Neural progenitor cell (in vitro differentiated cells): ENCODE measurements around the gene PPP1R8. TPM values are rescaled to one million over a fixed set of nuclear protein-coding genes. Genes with fewer than 3 reads are reported as not detected.

Experiments
- DNase-seq: peaks from one replicate; pipeline ENCODE4 v3.0.0-alpha.2; 2016; ENCODE audit warnings: low spot score
- H2AFZ ChIP-seq: fragments of 200-600 bp; sonication (generic); replicated peaks from 2 replicates; pipeline ENCODE4 v1.6.1; 2016; ENCODE audit warnings: antibody characterized with exemption
- H3F3A ChIP-seq: fragments of 200-600 bp; sonication (generic); 2 replicates; pipeline ENCODE4 v1.6.1; 2016; ENCODE audit warnings: antibody characterized with exemption, low read depth
- H3K27ac ChIP-seq: fragments of 200-600 bp; sonication (generic); 2 replicates; pipeline ENCODE4 v1.5.1; 2016; ENCODE audit warnings: mild to moderate bottlenecking
- H3K27me3 ChIP-seq: fragments of 200-600 bp; sonication (generic); 2 replicates; pipeline ENCODE4 v1.6.1; 2016; ENCODE audit warnings: mild to moderate bottlenecking, moderate library complexity
- H3K36me3 ChIP-seq: fragments of 200-600 bp; sonication (generic); 2 replicates; pipeline ENCODE4 v1.5.1; 2016
- H3K4me1 ChIP-seq: fragments of 200-600 bp; sonication (generic); 2 replicates; pipeline ENCODE4 v1.6.1; 2016; ENCODE audit warnings: mixed run types
- H3K4me2 ChIP-seq: fragments of 200-600 bp; sonication (generic); 2 replicates; pipeline ENCODE4 v1.6.1; 2016
- H3K4me3 ChIP-seq: fragments of 200-600 bp; sonication (generic); 2 replicates; pipeline ENCODE4 v1.5.1; 2016
- H3K79me2 ChIP-seq: fragments of 200-600 bp; sonication (generic); 2 replicates; pipeline ENCODE4 v1.6.1; 2016; ENCODE audit warnings: low read depth
- H3K9ac ChIP-seq: fragments of 200-600 bp; sonication (generic); 2 replicates; pipeline ENCODE4 v1.6.1; 2016
- H3K9me3 ChIP-seq: fragments of 200-600 bp; sonication (generic); 2 replicates; pipeline ENCODE4 v1.5.1; 2016; ENCODE audit warnings: low read depth
- H4K20me1 ChIP-seq: fragments of 200-600 bp; sonication (generic); 2 replicates; pipeline ENCODE4 v1.6.1; 2016; ENCODE audit warnings: low read depth
- H3K27ac Mint-ChIP-seq: 3 replicates; pipeline ENCODE4 v1.8.0; 2021; ENCODE audit warnings: mixed read lengths
- H3K27me3 Mint-ChIP-seq: 2 replicates; pipeline ENCODE4 v1.8.0; 2022; ENCODE audit warnings: low read depth, mild to moderate bottlenecking, inconsistent platforms, moderate library complexity, mixed read lengths; ENCODE audit not compliant: insufficient read depth
- H3K36me3 Mint-ChIP-seq: 3 replicates; pipeline ENCODE4 v1.8.0; 2021; ENCODE audit warnings: mixed read lengths
- H3K4me1 Mint-ChIP-seq: 3 replicates; pipeline ENCODE4 v1.8.0; 2021; ENCODE audit warnings: mixed read lengths
- H3K4me3 Mint-ChIP-seq: 3 replicates; pipeline ENCODE4 v1.8.0; 2021; ENCODE audit warnings: mild to moderate bottlenecking, moderate library complexity, mixed read lengths
- H3K9me3 Mint-ChIP-seq: 3 replicates; pipeline ENCODE4 v1.8.0; 2020; ENCODE audit warnings: mixed read lengths
- EZH2 ChIP-seq: fragments of 200-600 bp; sonication (generic); IDR thresholded peaks from 2 replicates; pipeline ENCODE4 v1.6.1; 2017; ENCODE audit warnings: antibody characterized with exemption, mild to moderate bottlenecking, moderate library complexity
- EZH2phosphoT487 ChIP-seq: fragments of 200-600 bp; sonication (generic); IDR thresholded peaks from 2 replicates; pipeline ENCODE4 v1.6.1; 2017; ENCODE audit warnings: antibody characterized with exemption
- total RNA-seq: library from RNA; depleted of rRNA; stranded (reverse); fragments of >200 nt; gene quantifications from 2 replicates; pipeline ENCODE4 v1.2.3, GENCODE V29; 2015; ENCODE audit warnings: low replicate concordance
- TF ChIP-seq, protein P1 (sequence below): fragments of 200-600 bp; sonication (generic); IDR thresholded peaks from 2 replicates; pipeline ENCODE4 v1.5.1; 2017; ENCODE audit warnings: antibody characterized with exemption, mild to moderate bottlenecking

The PPP1R8 gene
- total RNA-seq, 1 donor from 2014 or later, result 61.2 TPM

DNA sequence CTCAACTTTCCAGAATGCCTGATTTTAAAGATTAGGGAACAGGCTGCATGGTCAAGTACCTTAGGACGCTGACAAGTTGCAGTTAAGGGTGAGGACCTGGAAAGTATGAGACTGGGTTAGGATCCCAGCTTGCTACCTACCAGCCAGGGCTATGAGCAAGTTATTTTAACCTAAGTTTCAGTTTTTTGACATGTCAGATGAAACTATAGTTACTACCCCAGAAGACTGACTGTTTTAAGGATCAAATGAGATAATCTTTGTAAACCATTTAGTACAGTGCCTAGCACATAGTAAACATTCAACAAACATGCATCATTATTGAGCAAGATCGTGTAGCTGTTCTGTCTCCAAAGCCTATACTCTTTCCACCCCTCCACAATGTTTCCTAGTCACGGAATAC lies 56.2 kb downstream of the PPP1R8 start:
- H3K4me3 Mint-ChIP-seq, result no peak overlapping the region

DNA sequence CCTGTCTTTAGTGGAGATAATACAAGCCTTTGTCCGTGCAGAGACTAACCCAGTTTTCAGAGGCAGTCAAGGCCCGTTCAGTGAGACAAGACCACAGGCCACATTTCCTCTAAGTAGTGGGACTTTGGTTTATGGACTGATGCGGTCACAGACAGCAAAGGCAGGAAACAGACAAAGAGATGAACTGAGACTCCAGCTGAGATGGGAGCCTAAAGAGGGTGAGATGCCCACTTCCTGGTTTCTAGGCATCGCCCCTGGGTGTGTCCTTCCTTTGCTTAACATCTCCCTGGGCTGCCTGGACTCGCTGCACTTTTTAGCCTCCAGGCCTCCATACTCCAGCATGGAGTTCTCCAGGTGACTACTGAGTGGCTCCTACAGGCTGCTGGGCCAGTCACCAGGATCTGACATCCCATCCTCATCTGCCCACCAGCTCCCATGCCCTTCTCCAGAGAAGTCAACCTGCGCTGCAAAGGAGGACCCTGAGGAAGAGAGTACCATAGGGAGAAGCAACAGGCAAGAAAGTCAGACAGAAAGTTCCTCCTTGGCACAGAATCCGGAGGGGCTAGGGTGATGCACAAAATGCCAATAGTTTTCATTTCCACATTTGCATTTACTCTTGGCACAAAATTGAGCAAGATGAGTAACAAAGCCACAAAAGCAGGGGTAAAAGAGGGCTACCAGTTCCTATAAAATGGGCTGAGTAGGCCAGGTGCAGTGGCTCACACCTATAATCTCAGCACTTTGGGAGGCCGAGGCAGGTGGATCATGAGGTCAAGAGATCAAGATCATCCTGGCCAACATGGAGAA lies 56.8 kb downstream of the PPP1R8 start:
- Histone ChIP-seq H3K4me3 (no peak overlapping the region), H3K9me3 (no peaks in the 10 kb centered on the region), H3K79me2 (no peaks in the 10 kb centered on the region), H4K20me1 (no peaks in the 10 kb centered on the region), H3K27me3 (no peaks in the 10 kb centered on the region), H3K9ac (no peak overlapping the region), H3K36me3 (no peaks in the 10 kb centered on the region), H3K4me1 (no peaks in the 10 kb centered on the region), H3F3A (peaks cover 12% of the 10 kb centered on the region), H2AFZ (no peak overlapping the region), H3K27ac (no peak overlapping the region), H3K4me2 (no peak overlapping the region)
- TF ChIP-seq EZH2phosphoT487 (no peak), EZH2 (no peak)
- TF ChIP-seq, protein P1, sequence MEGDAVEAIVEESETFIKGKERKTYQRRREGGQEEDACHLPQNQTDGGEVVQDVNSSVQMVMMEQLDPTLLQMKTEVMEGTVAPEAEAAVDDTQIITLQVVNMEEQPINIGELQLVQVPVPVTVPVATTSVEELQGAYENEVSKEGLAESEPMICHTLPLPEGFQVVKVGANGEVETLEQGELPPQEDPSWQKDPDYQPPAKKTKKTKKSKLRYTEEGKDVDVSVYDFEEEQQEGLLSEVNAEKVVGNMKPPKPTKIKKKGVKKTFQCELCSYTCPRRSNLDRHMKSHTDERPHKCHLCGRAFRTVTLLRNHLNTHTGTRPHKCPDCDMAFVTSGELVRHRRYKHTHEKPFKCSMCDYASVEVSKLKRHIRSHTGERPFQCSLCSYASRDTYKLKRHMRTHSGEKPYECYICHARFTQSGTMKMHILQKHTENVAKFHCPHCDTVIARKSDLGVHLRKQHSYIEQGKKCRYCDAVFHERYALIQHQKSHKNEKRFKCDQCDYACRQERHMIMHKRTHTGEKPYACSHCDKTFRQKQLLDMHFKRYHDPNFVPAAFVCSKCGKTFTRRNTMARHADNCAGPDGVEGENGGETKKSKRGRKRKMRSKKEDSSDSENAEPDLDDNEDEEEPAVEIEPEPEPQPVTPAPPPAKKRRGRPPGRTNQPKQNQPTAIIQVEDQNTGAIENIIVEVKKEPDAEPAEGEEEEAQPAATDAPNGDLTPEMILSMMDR, result no peak
- Mint-ChIP-seq H3K4me1 (no peaks in the 10 kb centered on the region), H3K4me3 (no peak overlapping the region), H3K27me3 (no peaks in the 10 kb centered on the region), H3K9me3 (no peaks in the 10 kb centered on the region), H3K36me3 (peaks cover 24% of the 10 kb centered on the region), H3K27ac (no peak overlapping the region)
- DNase-seq, result no peak

More for the DNA sequence above, 56.2 kb downstream of the PPP1R8 start:
- no peaks in the 10 kb centered on the region for H3K4me1 Mint-ChIP-seq
- H3K36me3 ChIP-seq, result no peaks in the 10 kb centered on the region
- no peaks in the 10 kb centered on the region for H3K4me1 ChIP-seq
- no peaks in the 10 kb centered on the region for H3K27me3 Mint-ChIP-seq
- H3K4me2 ChIP-seq, result no peak overlapping the region
- no peak overlapping the region for H3K27ac ChIP-seq
- H3K27ac Mint-ChIP-seq, result no peak overlapping the region
- no peaks in the 10 kb centered on the region for H3K9me3 ChIP-seq
- H3K9me3 Mint-ChIP-seq, result no peaks in the 10 kb centered on the region
- no peak overlapping the region for H3K9ac ChIP-seq
- no peaks in the 10 kb centered on the region for H3K79me2 ChIP-seq
- no peak for DNase-seq
- H3F3A ChIP-seq, result peaks cover 12% of the 10 kb centered on the region
- no peak overlapping the region for H3K4me3 ChIP-seq
- no peak overlapping the region for H2AFZ ChIP-seq
- H3K27me3 ChIP-seq, result no peaks in the 10 kb centered on the region
- H3K36me3 Mint-ChIP-seq, result peaks cover 21% of the 10 kb centered on the region
- TF ChIP-seq, protein P1, result no peak
- TF ChIP-seq EZH2phosphoT487 (no peak), EZH2 (no peak)
- H4K20me1 ChIP-seq, result no peaks in the 10 kb centered on the region

DNA sequence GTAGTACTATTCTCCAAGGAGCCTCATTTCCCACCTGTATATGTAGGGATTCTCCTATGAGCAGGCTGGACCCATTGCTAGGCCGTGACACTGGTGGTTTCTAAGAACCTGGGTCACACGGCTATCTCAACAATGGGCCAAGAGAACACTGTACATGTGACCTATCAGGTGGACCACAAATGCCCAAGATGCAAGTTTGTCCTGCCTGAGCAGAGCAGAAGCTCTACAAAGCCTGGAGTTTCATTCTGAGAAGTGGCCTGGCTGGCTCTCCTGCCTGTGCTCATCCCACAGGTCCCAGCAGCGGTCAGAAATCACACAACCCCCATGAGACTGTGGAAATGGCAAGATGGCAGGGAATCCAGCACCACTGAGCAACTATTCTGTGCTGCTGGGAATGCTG lies 58.9 kb downstream of the PPP1R8 start:
- Histone ChIP-seq H3F3A (peaks cover 17% of the 10 kb centered on the region), H3K36me3 (peaks cover 13% of the 10 kb centered on the region), H3K79me2 (no peaks in the 10 kb centered on the region), H3K9ac (no peak overlapping the region), H3K9me3 (no peaks in the 10 kb centered on the region), H3K4me3 (no peak overlapping the region), H2AFZ (no peak overlapping the region), H3K4me1 (no peaks in the 10 kb centered on the region), H4K20me1 (no peaks in the 10 kb centered on the region), H3K27me3 (no peaks in the 10 kb centered on the region), H3K4me2 (no peak overlapping the region), H3K27ac (no peak overlapping the region)
- TF ChIP-seq EZH2phosphoT487, result no peak
- TF ChIP-seq, protein P1, result no peak
- Mint-ChIP-seq H3K36me3 (peaks cover 35% of the 10 kb centered on the region), H3K9me3 (no peaks in the 10 kb centered on the region), H3K27me3 (no peaks in the 10 kb centered on the region), H3K4me1 (no peaks in the 10 kb centered on the region), H3K4me3 (no peak overlapping the region), H3K27ac (no peak overlapping the region)
- DNase-seq, result no peak
